Measurements from ENCODE around the gene AHI1.

GRCh38 chr6:135522965-135523692, 25.6 kb upstream of the AHI1 start:
- TF ChIP-seq CTCF (IDR thresholded peaks at IDR 0.05) = no peak
- no peak for TF ChIP-seq POLR2A (IDR thresholded peaks at IDR 0.05)

All from testis (tissue), 2 donors.